Measurements from ENCODE around the gene DSE.

Gene DSE

GRCh38 chr6:116396441-116396840, 25.7 kb downstream of the DSE start:
- TF ChIP-seq CTCF (IDR thresholded peaks at IDR 0.05; ENCODE audit: extremely low read depth, missing control alignments), result no peak
- DNase-seq (ENCODE audit: low spot score), result no peak

GRCh38 chr6:116397914-116398313, 27.2 kb downstream of the DSE start:
- no peak for TF ChIP-seq CTCF (IDR thresholded peaks at IDR 0.05; ENCODE audit: extremely low read depth, missing control alignments)
- DNase-seq (ENCODE audit: low spot score), result no peak

- TF ChIP-seq CTCF (IDR thresholded peaks at IDR 0.05; ENCODE audit: extremely low read depth, missing control alignments), result no peak
- no peak for DNase-seq (ENCODE audit: low spot score)
These were observed 27.7 kb downstream of the DSE start for GRCh38 chr6:116398316-116399010.

GRCh38 chr6:116399287-116399686, 28.5 kb downstream of the DSE start:
- no peak for DNase-seq (ENCODE audit: low spot score)
- no peak for TF ChIP-seq CTCF (IDR thresholded peaks at IDR 0.05; ENCODE audit: extremely low read depth, missing control alignments)

- TF ChIP-seq CTCF (IDR thresholded peaks at IDR 0.05; ENCODE audit: extremely low read depth, missing control alignments), result no peak
- DNase-seq (ENCODE audit: low spot score), result no peak
These were observed 29.6 kb downstream of the DSE start for GRCh38 chr6:116400328-116400727.

- no peak for DNase-seq (ENCODE audit: low spot score)
- no peak for TF ChIP-seq CTCF (IDR thresholded peaks at IDR 0.05; ENCODE audit: extremely low read depth, missing control alignments)
These were observed 31.6 kb downstream of the DSE start for GRCh38 chr6:116402108-116402937.

GRCh38 chr6:116403205-116403604, 32.5 kb downstream of the DSE start:
- no peak for TF ChIP-seq CTCF (IDR thresholded peaks at IDR 0.05; ENCODE audit: extremely low read depth, missing control alignments)

More at GRCh38 chr6:116403205-116403604, 32.5 kb downstream of the DSE start:
- DNase-seq (ENCODE audit: low spot score), result no peak
